ENCODE data around the gene LEMD1.

- TF ChIP-seq CTCF (IDR thresholded peaks at IDR 0.05) (no peak), NR3C1 (CRISPR knock-in tag; conservative IDR thresholded peaks at IDR 0.05; ENCODE audit: low read depth) (no peak), IRF1 (CRISPR knock-in tag; IDR thresholded peaks at IDR 0.05) (no peak), FOXP1 (CRISPR knock-in tag; IDR thresholded peaks at IDR 0.05; ENCODE audit: borderline replicate concordance) (no peak), ESRRA (CRISPR knock-in tag; IDR thresholded peaks at IDR 0.05; ENCODE audit: borderline replicate concordance) (no peak), FOXJ3 (CRISPR knock-in tag; IDR thresholded peaks at IDR 0.05; ENCODE audit: borderline replicate concordance) (no peak), ZNF121 (CRISPR knock-in tag; IDR thresholded peaks at IDR 0.05) (no peak), NFYB (CRISPR knock-in tag; conservative IDR thresholded peaks at IDR 0.05; ENCODE audit: low read depth) (no peak), ZNF416 (CRISPR knock-in tag; IDR thresholded peaks at IDR 0.05) (no peak), FOXK1 (CRISPR knock-in tag; IDR thresholded peaks at IDR 0.05) (no peak), TEAD4 (CRISPR knock-in tag; IDR thresholded peaks at IDR 0.05) (no peak), TCF7 (CRISPR knock-in tag; IDR thresholded peaks at IDR 0.05; ENCODE audit: low read depth) (no peak)
- TF ChIP-seq, protein P1, sequence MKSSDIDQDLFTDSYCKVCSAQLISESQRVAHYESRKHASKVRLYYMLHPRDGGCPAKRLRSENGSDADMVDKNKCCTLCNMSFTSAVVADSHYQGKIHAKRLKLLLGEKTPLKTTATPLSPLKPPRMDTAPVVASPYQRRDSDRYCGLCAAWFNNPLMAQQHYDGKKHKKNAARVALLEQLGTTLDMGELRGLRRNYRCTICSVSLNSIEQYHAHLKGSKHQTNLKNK (CRISPR knock-in tag; IDR thresholded peaks at IDR 0.05): no peak
These were observed 918 bp downstream of the LEMD1 start for GRCh38 chr1:205420938-205421337.
